ENCODE measurements around the gene COG7. TPM values are rescaled to one million over a fixed set of nuclear protein-coding genes. Genes with fewer than 3 reads are reported as not detected.

Gene COG7
- total and polyA plus RNA-seq, 2 donors (not counting 1 experiment from before 2014, with no cell fraction given) = 17.5 to 20.9 TPM

DNA sequence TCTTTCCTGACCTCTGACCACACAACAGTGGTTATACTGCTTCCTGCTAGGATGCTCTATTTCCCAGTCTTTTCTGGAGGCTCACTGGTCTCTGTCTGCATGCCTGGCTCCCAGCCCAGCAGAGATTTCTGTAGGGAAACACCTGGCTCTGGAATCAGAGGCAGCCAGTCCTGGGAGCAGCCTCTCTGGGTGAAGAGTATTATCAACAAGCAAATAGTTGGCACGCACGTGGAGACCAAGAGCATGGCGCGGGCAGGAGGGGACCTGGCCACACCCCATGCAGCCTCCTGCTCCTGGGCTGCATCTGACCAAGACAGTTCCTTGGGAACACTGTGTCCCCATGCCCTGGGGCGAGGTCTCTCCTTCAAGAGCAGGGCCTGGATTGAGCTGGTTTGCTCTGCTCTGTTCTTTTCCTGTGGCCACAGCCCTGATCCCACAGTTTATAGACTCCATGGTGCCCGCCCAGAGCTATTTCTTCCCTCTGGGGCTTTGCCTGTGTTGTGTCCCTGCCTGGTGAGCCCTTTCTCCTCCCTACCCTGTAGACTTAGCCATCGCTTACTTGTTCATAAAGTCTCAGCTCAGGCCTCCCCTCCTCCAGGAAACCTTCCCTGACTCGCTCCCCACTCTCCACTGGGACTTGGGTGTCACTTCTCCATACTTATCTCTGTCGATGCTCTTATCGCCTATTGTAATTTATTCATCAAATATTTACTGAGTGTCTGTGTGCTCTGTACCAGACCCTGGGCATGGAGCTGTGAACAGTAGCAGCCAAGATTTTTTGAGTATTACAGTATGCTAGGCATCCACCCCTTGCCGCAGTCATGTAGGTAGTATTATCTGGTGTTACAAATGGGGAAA is 90.3 kb downstream of the COG7 start:
- H3K4me2 ChIP-seq (ENCODE audit: extremely low read depth, insufficient read depth, low read length) = no peak overlapping the region
- H3K9me3 ChIP-seq (ENCODE audit: control insufficient read depth, insufficient read depth, low read depth, low read length) = no peaks in the 10 kb centered on the region
- no peak overlapping the region for H3K4me3 ChIP-seq (replicated peaks in 1 of 4; ENCODE audit: control extremely low read depth in 1 of 4, insufficient read depth in 1 of 4, low read depth in 3 of 4, low read length in 4 of 4)
- no peak overlapping the region for H3K9ac ChIP-seq (ENCODE audit: insufficient read depth, low read length)
- no peak overlapping the region for H2AFZ ChIP-seq (ENCODE audit: low read length)
- H3K27ac ChIP-seq (ENCODE audit: insufficient read depth, low read length) = no peak overlapping the region
- H4K20me1 ChIP-seq (ENCODE audit: control insufficient read depth, extremely low read depth, insufficient read depth, low read length) = no peaks in the 10 kb centered on the region
- no peaks in the 10 kb centered on the region for H3K27me3 ChIP-seq (ENCODE audit: control insufficient read depth, insufficient read depth, low read length)
- TF ChIP-seq, protein P1, sequence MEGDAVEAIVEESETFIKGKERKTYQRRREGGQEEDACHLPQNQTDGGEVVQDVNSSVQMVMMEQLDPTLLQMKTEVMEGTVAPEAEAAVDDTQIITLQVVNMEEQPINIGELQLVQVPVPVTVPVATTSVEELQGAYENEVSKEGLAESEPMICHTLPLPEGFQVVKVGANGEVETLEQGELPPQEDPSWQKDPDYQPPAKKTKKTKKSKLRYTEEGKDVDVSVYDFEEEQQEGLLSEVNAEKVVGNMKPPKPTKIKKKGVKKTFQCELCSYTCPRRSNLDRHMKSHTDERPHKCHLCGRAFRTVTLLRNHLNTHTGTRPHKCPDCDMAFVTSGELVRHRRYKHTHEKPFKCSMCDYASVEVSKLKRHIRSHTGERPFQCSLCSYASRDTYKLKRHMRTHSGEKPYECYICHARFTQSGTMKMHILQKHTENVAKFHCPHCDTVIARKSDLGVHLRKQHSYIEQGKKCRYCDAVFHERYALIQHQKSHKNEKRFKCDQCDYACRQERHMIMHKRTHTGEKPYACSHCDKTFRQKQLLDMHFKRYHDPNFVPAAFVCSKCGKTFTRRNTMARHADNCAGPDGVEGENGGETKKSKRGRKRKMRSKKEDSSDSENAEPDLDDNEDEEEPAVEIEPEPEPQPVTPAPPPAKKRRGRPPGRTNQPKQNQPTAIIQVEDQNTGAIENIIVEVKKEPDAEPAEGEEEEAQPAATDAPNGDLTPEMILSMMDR (conservative IDR thresholded peaks at IDR 0.05 in 1 of 2, IDR thresholded peaks at IDR 0.05 in 1 of 2; ENCODE audit: low read depth in 1 of 2, low read length in 2 of 2) = no peak
- TF ChIP-seq EZH2 (IDR thresholded peaks at IDR 0.05; ENCODE audit: low read length, missing control alignments) = no peak
- DNase-seq (ENCODE audit: low read depth in 2 of 2) = no peak
- H3K4me1 ChIP-seq (ENCODE audit: control insufficient read depth, extremely low read depth, insufficient read depth, low read length) = no peaks in the 10 kb centered on the region
- no peaks in the 10 kb centered on the region for H3K36me3 ChIP-seq (ENCODE audit: control insufficient read depth, insufficient read depth, low read length)
- H3K79me2 ChIP-seq (ENCODE audit: control insufficient read depth, insufficient read depth, low read length) = no peaks in the 10 kb centered on the region

DNA sequence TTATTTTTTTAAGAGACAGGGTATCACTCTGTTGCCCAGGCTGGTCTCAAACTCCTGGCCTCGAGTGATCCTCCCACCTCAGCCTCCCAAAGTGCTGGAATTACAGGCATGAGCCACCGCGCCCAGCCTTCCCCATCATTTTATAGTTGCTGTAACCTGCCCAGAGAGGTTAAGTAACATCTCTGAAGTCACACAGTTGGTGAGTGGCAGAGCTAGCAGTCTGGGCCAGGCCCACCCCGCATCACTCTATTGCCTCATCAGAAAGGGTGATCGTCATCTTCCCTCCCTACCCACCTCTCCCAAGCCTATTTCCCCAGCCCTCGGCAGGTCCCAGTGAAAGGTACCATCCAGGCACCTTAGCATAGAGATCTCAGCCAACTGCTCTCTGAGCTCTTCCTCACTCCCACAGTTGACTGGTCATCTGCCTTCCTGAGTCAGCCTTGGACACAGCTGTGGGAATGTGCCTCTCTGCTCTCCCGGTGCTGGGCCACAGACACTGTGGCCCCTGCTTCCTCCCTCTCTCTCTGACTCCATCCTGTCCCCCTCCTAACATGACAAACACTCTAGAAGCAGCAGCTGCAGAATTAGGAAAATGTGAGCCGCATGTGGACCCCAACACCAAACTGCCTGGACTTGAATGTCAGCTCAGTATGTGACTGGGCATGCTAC is 93.8 kb downstream of the COG7 start:
- Histone ChIP-seq H3K9ac (ENCODE audit: insufficient read depth, low read length) (no peak overlapping the region), H3K9me3 (ENCODE audit: control insufficient read depth, insufficient read depth, low read depth, low read length) (no peaks in the 10 kb centered on the region), H3K27ac (ENCODE audit: insufficient read depth, low read length) (no peak overlapping the region), H3K36me3 (ENCODE audit: control insufficient read depth, insufficient read depth, low read length) (no peaks in the 10 kb centered on the region), H3K4me1 (ENCODE audit: control insufficient read depth, extremely low read depth, insufficient read depth, low read length) (no peaks in the 10 kb centered on the region), H2AFZ (ENCODE audit: low read length) (no peak overlapping the region), H3K4me3 (replicated peaks in 1 of 4; ENCODE audit: control extremely low read depth in 1 of 4, insufficient read depth in 1 of 4, low read depth in 3 of 4, low read length in 4 of 4) (no peak overlapping the region), H3K27me3 (ENCODE audit: control insufficient read depth, insufficient read depth, low read length) (no peaks in the 10 kb centered on the region), H4K20me1 (ENCODE audit: control insufficient read depth, extremely low read depth, insufficient read depth, low read length) (no peaks in the 10 kb centered on the region), H3K79me2 (ENCODE audit: control insufficient read depth, insufficient read depth, low read length) (no peaks in the 10 kb centered on the region), H3K4me2 (ENCODE audit: extremely low read depth, insufficient read depth, low read length) (no peak overlapping the region)
- DNase-seq (ENCODE audit: low read depth in 2 of 2) = no peak
- TF ChIP-seq EZH2 (IDR thresholded peaks at IDR 0.05; ENCODE audit: low read length, missing control alignments) = no peak
- TF ChIP-seq, protein P1 (conservative IDR thresholded peaks at IDR 0.05 in 1 of 2, IDR thresholded peaks at IDR 0.05 in 1 of 2; ENCODE audit: low read depth in 1 of 2, low read length in 2 of 2) = no peak

DNA sequence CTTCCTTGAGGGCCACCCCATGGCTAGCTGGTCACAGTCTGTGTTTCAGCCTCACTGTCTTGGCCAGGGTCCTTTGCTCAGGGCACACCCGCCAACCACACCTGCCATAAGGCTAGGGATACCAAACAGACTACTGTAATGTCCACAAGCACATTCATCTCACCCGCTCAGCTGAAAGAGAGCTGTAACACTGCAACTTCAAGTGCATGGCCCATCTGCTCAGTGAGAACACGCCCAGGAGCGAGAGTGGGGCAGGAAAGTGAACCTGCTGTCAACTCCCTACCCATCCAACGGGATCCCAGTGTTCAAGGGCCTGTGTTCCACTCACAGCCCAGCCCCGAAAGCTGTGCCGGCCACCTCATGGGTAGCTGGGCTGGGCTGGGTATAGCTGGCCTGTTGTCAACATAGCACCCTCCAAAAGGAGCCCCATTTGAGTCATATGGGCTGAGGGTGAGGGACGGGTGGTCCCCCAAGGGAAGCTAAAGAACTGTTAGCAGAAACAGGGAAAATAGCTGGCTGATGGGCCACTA is 95.2 kb downstream of the COG7 start:
- H3K4me1 ChIP-seq (ENCODE audit: control insufficient read depth, extremely low read depth, insufficient read depth, low read length) = no peaks in the 10 kb centered on the region
- TF ChIP-seq, protein P1 (conservative IDR thresholded peaks at IDR 0.05 in 1 of 2, IDR thresholded peaks at IDR 0.05 in 1 of 2; ENCODE audit: low read depth in 1 of 2, low read length in 2 of 2) = no peak
- no peak for TF ChIP-seq EZH2 (IDR thresholded peaks at IDR 0.05; ENCODE audit: low read length, missing control alignments)
- no peak overlapping the region for H3K4me3 ChIP-seq (replicated peaks in 1 of 4; ENCODE audit: control extremely low read depth in 1 of 4, insufficient read depth in 1 of 4, low read depth in 3 of 4, low read length in 4 of 4)
- H3K27ac ChIP-seq (ENCODE audit: insufficient read depth, low read length) = no peak overlapping the region
- no peaks in the 10 kb centered on the region for H3K36me3 ChIP-seq (ENCODE audit: control insufficient read depth, insufficient read depth, low read length)
- no peaks in the 10 kb centered on the region for H3K9me3 ChIP-seq (ENCODE audit: control insufficient read depth, insufficient read depth, low read depth, low read length)
- no peak for DNase-seq (ENCODE audit: low read depth in 2 of 2)
- H3K9ac ChIP-seq (ENCODE audit: insufficient read depth, low read length) = no peak overlapping the region
- no peaks in the 10 kb centered on the region for H3K27me3 ChIP-seq (ENCODE audit: control insufficient read depth, insufficient read depth, low read length)
- no peak overlapping the region for H2AFZ ChIP-seq (ENCODE audit: low read length)
- no peaks in the 10 kb centered on the region for H4K20me1 ChIP-seq (ENCODE audit: control insufficient read depth, extremely low read depth, insufficient read depth, low read length)
- H3K4me2 ChIP-seq (ENCODE audit: extremely low read depth, insufficient read depth, low read length) = no peak overlapping the region
- no peaks in the 10 kb centered on the region for H3K79me2 ChIP-seq (ENCODE audit: control insufficient read depth, insufficient read depth, low read length)
